IMR-90 (cell line): ENCODE measurements around the gene FBRSL1. TPM values are rescaled to one million over a fixed set of nuclear protein-coding genes. Genes with fewer than 3 reads are reported as not detected.

Source experiments
- ATAC-seq: fragments of 200-7000 bp; cut with Tn5 transposase; 2 replicates; pipeline ENCODE4 v1.9.1; 2020; ENCODE audit warnings: low read depth, mild to moderate bottlenecking, moderate library complexity
- BruUV-seq: library from RNA; stranded (reverse); fragments of 400-500 nt; replicated peaks from 2 replicates; lab custom pipeline; 2021; lab: Mats Ljungman, UMichigan
- CTCF ChIA-PET: fragments of 300-600 bp; formaldehyde crosslinking; extraction: SDS; loops from one replicate; lab custom pipeline; 2021; ENCODE audit warnings: antibody characterized with exemption; lab: Yijun Ruan, JAX
- POLR2A ChIA-PET: fragments of 300-600 bp; sonication (Branson Sonifier 250); formaldehyde crosslinking; loops from one replicate; lab custom pipeline; 2022; ENCODE audit warnings: antibody characterized with exemption; ENCODE audit not compliant: unreplicated experiment; lab: Charles Lee
- DNase-seq: peaks from one replicate; pipeline ENCODE4 v3.0.0; 2013
- H2AFZ ChIP-seq: replicated peaks from 2 replicates; pipeline ENCODE3; 2013; ENCODE audit warnings: low read length, mild to moderate bottlenecking; ENCODE audit not compliant: poor library complexity
- H2AK5ac ChIP-seq: 2 replicates; pipeline ENCODE4 v1.6.1; 2013; ENCODE audit warnings: low read depth, low read length, inconsistent platforms
- H2AK9ac ChIP-seq: replicated peaks from 2 replicates; pipeline ENCODE3; 2013; ENCODE audit warnings: mild to moderate bottlenecking, low read depth, low read length, moderate library complexity; ENCODE audit not compliant: poor library complexity
- H2BK120ac ChIP-seq: 2 replicates; pipeline ENCODE4 v1.6.1; 2013; ENCODE audit warnings: low read depth, low read length, inconsistent platforms
- H2BK15ac ChIP-seq: 3 replicates; pipeline ENCODE4 v1.6.1; 2013; ENCODE audit warnings: low read depth, low read length, inconsistent platforms
- H2BK20ac ChIP-seq: 2 replicates; pipeline ENCODE4 v1.6.1; 2013; ENCODE audit warnings: low read depth, mild to moderate bottlenecking, inconsistent platforms, low read length, moderate library complexity
- H2BK5ac ChIP-seq: 2 replicates; pipeline ENCODE4 v1.6.1; 2013; ENCODE audit warnings: mild to moderate bottlenecking, low read depth, low read length, inconsistent platforms; ENCODE audit not compliant: poor library complexity, severe bottlenecking
- H3K14ac ChIP-seq: replicated peaks from 2 replicates; pipeline ENCODE4 v1.6.1; 2013; ENCODE audit warnings: low read depth, low read length, inconsistent platforms
- H3K18ac ChIP-seq: 2 replicates; pipeline ENCODE4 v1.6.1; 2013; ENCODE audit warnings: low read depth, low read length, control low read depth
- H3K23ac ChIP-seq: 2 replicates; pipeline ENCODE4 v1.6.1; 2013; ENCODE audit warnings: low read depth, low read length, inconsistent platforms
- H3K27ac ChIP-seq: 2 replicates; pipeline ENCODE4 v1.5.1; 2013; ENCODE audit warnings: mild to moderate bottlenecking, control low read depth, low read length; ENCODE audit not compliant: insufficient read depth
- H3K27me3 ChIP-seq: 2 replicates; pipeline ENCODE4 v1.6.1; 2013; ENCODE audit warnings: low read length; ENCODE audit not compliant: control insufficient read depth, insufficient read depth
- H3K36me3 ChIP-seq: 2 replicates; pipeline ENCODE4 v1.6.1; 2013; ENCODE audit warnings: low read length, mixed read lengths; ENCODE audit not compliant: control insufficient read depth, insufficient read depth
- H3K4ac ChIP-seq: 2 replicates; pipeline ENCODE4 v1.6.1; 2013; ENCODE audit warnings: low read depth, low read length, inconsistent platforms
- H3K4me1 ChIP-seq: 2 replicates; pipeline ENCODE4 v1.6.1; 2013; ENCODE audit warnings: low read length, mixed read lengths; ENCODE audit not compliant: control insufficient read depth, insufficient read depth
- H3K4me2 ChIP-seq: 2 replicates; pipeline ENCODE4 v1.6.1; 2013; ENCODE audit warnings: low read depth, mild to moderate bottlenecking, control low read depth, low read length, moderate library complexity
- H3K4me3 ChIP-seq: 2 replicates; pipeline ENCODE4 v1.5.1; 2013; ENCODE audit warnings: low read depth, mild to moderate bottlenecking, control low read depth, low read length, moderate library complexity; ENCODE audit not compliant: insufficient read depth
- H3K56ac ChIP-seq: 2 replicates; pipeline ENCODE4 v1.6.1; 2013; ENCODE audit warnings: low read length, inconsistent platforms; ENCODE audit not compliant: insufficient read depth; ENCODE audit errors: extremely low read depth
- H3K79me1 ChIP-seq, 2 experiments: 2 replicates each; pipeline ENCODE4 v1.6.1; 2013; ENCODE audit warnings: low read length in 2 of 2, inconsistent platforms in 1 of 2, low read depth in 1 of 2
- H3K9ac ChIP-seq: 2 replicates; pipeline ENCODE4 v1.6.1; 2013; ENCODE audit warnings: low read depth, low read length, control low read depth
- H3K9me1 ChIP-seq: 2 replicates; pipeline ENCODE4 v1.6.1; 2013; ENCODE audit warnings: low read length, inconsistent platforms; ENCODE audit not compliant: insufficient read depth
- H3K9me3 ChIP-seq: 2 replicates; pipeline ENCODE4 v1.6.1; 2013; ENCODE audit warnings: low read length; ENCODE audit not compliant: control insufficient read depth, insufficient read depth
- H4K20me1 ChIP-seq: 2 replicates; pipeline ENCODE4 v1.6.1; 2013; ENCODE audit warnings: low read length, inconsistent platforms; ENCODE audit not compliant: insufficient read depth
- H4K5ac ChIP-seq: 2 replicates; pipeline ENCODE4 v1.6.1; 2013; ENCODE audit warnings: mild to moderate bottlenecking, low read depth, low read length, control low read depth
- H4K8ac ChIP-seq, 2 experiments: 2 replicates each; pipeline ENCODE4 v1.6.1; 2013; ENCODE audit warnings: low read depth in 2 of 2, low read length in 2 of 2, control low read depth in 1 of 2, inconsistent platforms in 1 of 2
- H4K91ac ChIP-seq: 2 replicates; pipeline ENCODE4 v1.6.1; 2013; ENCODE audit warnings: low read depth, low read length, inconsistent platforms; ENCODE audit not compliant: insufficient read depth
- BHLHE40 ChIP-seq: fragments of 150-350 bp; IDR thresholded peaks from 2 replicates; pipeline ENCODE4 v1.6.1; 2016; ENCODE audit warnings: mild to moderate bottlenecking, low read depth, low read length
- CEBPB ChIP-seq: IDR thresholded peaks from 2 replicates; pipeline ENCODE4 v1.6.1; 2012; ENCODE audit warnings: low read depth, low read length, improper control_type of control experiment
- CHD1 ChIP-seq: IDR thresholded peaks from 2 replicates; pipeline ENCODE4 v1.6.1; 2012; ENCODE audit warnings: low read depth, low read length, improper control_type of control experiment
- CTCF ChIP-seq: conservative IDR thresholded peaks from 2 replicates; pipeline ENCODE4 v1.5.1; 2012; ENCODE audit warnings: mild to moderate bottlenecking, low read depth, low read length, improper control_type of control experiment
- ELK1 ChIP-seq: fragments of 150-350 bp; IDR thresholded peaks from 2 replicates; pipeline ENCODE4 v1.6.1; 2016; ENCODE audit warnings: low read depth, mild to moderate bottlenecking, low read length, moderate library complexity, borderline replicate concordance
- FOS ChIP-seq: fragments of 150-350 bp; IDR thresholded peaks from 2 replicates; pipeline ENCODE4 v1.6.1; 2016; ENCODE audit warnings: low read depth, low read length
- MAFK ChIP-seq: IDR thresholded peaks from 2 replicates; pipeline ENCODE4 v1.6.1; 2012; ENCODE audit warnings: low read depth, low read length, improper control_type of control experiment
- MAZ ChIP-seq: IDR thresholded peaks from 2 replicates; pipeline ENCODE4 v1.6.1; 2012; ENCODE audit warnings: low read depth, mild to moderate bottlenecking, low read length, improper control_type of control experiment, moderate library complexity, borderline replicate concordance
- MXI1 ChIP-seq: IDR thresholded peaks from 2 replicates; pipeline ENCODE4 v1.6.1; 2012; ENCODE audit warnings: low read depth, mild to moderate bottlenecking, low read length, moderate library complexity, borderline replicate concordance
- NFE2L2 ChIP-seq: fragments of 150-350 bp; IDR thresholded peaks from 2 replicates; pipeline ENCODE4 v1.6.1; 2016; ENCODE audit warnings: low read depth, mild to moderate bottlenecking, low read length
- POLR2A ChIP-seq: IDR thresholded peaks from 2 replicates; pipeline ENCODE4 v1.6.1; 2012; ENCODE audit warnings: mild to moderate bottlenecking, low read depth, low read length
- RAD21 ChIP-seq: IDR thresholded peaks from 2 replicates; pipeline ENCODE4 v1.6.1; 2012; ENCODE audit warnings: low read length, improper control_type of control experiment
- RCOR1 ChIP-seq: IDR thresholded peaks from 2 replicates; pipeline ENCODE4 v1.6.1; 2012; ENCODE audit warnings: mild to moderate bottlenecking, low read length, improper control_type of control experiment; ENCODE audit not compliant: insufficient replicate concordance
- RFX5 ChIP-seq: IDR thresholded peaks from 2 replicates; pipeline ENCODE4 v1.8.0; 2012; ENCODE audit warnings: low read depth, mild to moderate bottlenecking, low read length, moderate library complexity
- SMC3 ChIP-seq: fragments of 150-350 bp; IDR thresholded peaks from 2 replicates; pipeline ENCODE4 v1.6.1; 2016; ENCODE audit warnings: low read depth, mild to moderate bottlenecking, antibody characterized with exemption, low read length, moderate library complexity
- USF2 ChIP-seq: fragments of 150-350 bp; IDR thresholded peaks from 2 replicates; pipeline ENCODE4 v1.6.1; 2017; ENCODE audit warnings: mild to moderate bottlenecking, antibody characterized with exemption, low read length, low read depth
- WGBS, 2 experiments: methylation state at CpG; one replicate each; pipeline versions ENCODE4 v1.1.5 to v1.1.7; 2013; ENCODE audit warnings: missing lambda C conversion rate in 2 of 2; ENCODE audit not compliant: insufficient read length in 1 of 2; ENCODE audit errors: extremely low coverage in 2 of 2; 5-methylcytosine and 5-hydroxymethylcytosine counted together
- dilution Hi-C: fragments of 300-500 bp; cut with HindIII; formaldehyde crosslinking; loops from one replicate; pipeline ENCODE4 v1.14.3; 2018; ENCODE audit warnings: low sequenced_read_pairs; ENCODE audit not compliant: unreplicated experiment
- in situ Hi-C: fragments of 300-500 bp; cut with MboI; formaldehyde crosslinking; loops from 3 replicates; pipeline ENCODE4 v1.14.3; 2019; ENCODE audit warnings: low sequenced_read_pairs, inconsistent platforms, mixed read lengths
- intact Hi-C: fragments of 100-400 bp; cut with micrococcal nuclease; formaldehyde crosslinking; loops from 2 replicates; pipeline ENCODE4 v1.10.0; 2022
- polyA plus RNA-seq, 3 experiments: library from polyadenylated mRNA; depleted of rRNA; stranded (reverse); fragments of >200 nt; gene quantifications; 2 replicates each; pipeline ENCODE4 v1.2.3, GENCODE V29; 2012; ENCODE audit warnings: low replicate concordance in 1 of 3
- total RNA-seq: library from RNA; depleted of rRNA; stranded (reverse); fragments of >200 nt; gene quantifications from 2 replicates; pipeline ENCODE4 v1.2.3, GENCODE V29; 2012

FBRSL1 gene
- total and polyA plus RNA-seq, 2 of the 4 experiments (the other 2 are of a cell fraction) = 0.36 to 10.8 TPM

- DNase-seq (no peak), ATAC-seq (no peak)
- ChIA-PET POLR2A (no interaction called here), CTCF (interaction anchor here (1.2 to 2.3 kb wide), 2 partner anchors 9 to 99 kb away, joined by 4 to 7 read pairs; no protein-coding TSS in a partner anchor)
- no peaks in the 10 kb centered on the region; the same call in 1 of the 2 replicates for H3K9me3 ChIP-seq
- H3K79me1 ChIP-seq = peaks cover 14% of the 10 kb centered on the region in 2 experiments; a peak in 3 of 4 replicates
- no peak overlapping the region for H2AK5ac ChIP-seq
- H2BK120ac ChIP-seq = no peak overlapping the region
- no peak overlapping the region for H4K91ac ChIP-seq
- no peak overlapping the region for H3K4me2 ChIP-seq
- WGBS, 2 experiments = 90% methylated on average over 4 of the region's 17 CpGs; no CpG with 5 or more reads in 1 of the 2 experiments
- H2BK20ac ChIP-seq = no peak overlapping the region
- H3K9ac ChIP-seq = no peak overlapping the region
- peaks cover 12% of the 10 kb centered on the region for H3K36me3 ChIP-seq
- peaks cover 2% of the 10 kb centered on the region; the same call in 1 of the 2 replicates for H3K4me1 ChIP-seq
- H2AFZ ChIP-seq = no peak overlapping the region
- intact Hi-C loops (no loop called here), in situ Hi-C loops (no loop called here), dilution Hi-C loops (no loop called here)
- H4K8ac ChIP-seq = no peak overlapping the region
- no peak overlapping the region for H2AK9ac ChIP-seq
- H3K56ac ChIP-seq = no peak overlapping the region
- no peak overlapping the region for H3K23ac ChIP-seq
- H2BK5ac ChIP-seq = no peak overlapping the region
- no TSS peak for BruUV-seq
- no peak overlapping the region for H2BK15ac ChIP-seq
- TF ChIP-seq MAFK (no peak), SMC3 (no peak), BHLHE40 (no peak), RAD21 (no peak), RCOR1 (no peak), USF2 (no peak), MXI1 (no peak), CEBPB (no peak), FOS (no peak), ELK1 (no peak), CTCF (no peak), NFE2L2 (no peak), POLR2A (no peak), CHD1 (no peak), RFX5 (no peak), MAZ (no peak)
- no peak overlapping the region for H3K27ac ChIP-seq
- H4K5ac ChIP-seq = no peak overlapping the region
- H3K27me3 ChIP-seq = no peaks in the 10 kb centered on the region
- H3K14ac ChIP-seq = no peak overlapping the region
- no peak overlapping the region for H3K4ac ChIP-seq
- H3K4me3 ChIP-seq = no peak overlapping the region
- 0 out of 2 replicates have a peak, but pooled peaks cover 3% of the 10 kb centered on the region for H3K9me1 ChIP-seq
- no peak overlapping the region for H3K18ac ChIP-seq
- H4K20me1 ChIP-seq = peaks cover 18% of the 10 kb centered on the region
Observed at GRCh38 chr12:132514216-132514820, 24.4 kb downstream of the FBRSL1 start.
